Activated T-helper 9 cell treated with anti-CD3 and anti-CD28 coated beads, Interleukin-2, amount 50 U/mL, for 16 hours (primary cell): ENCODE measurements around the gene BLTP3A.
"Not testable (repeated sequence)": the region's sequence is repeated elsewhere in the genome, so short reads cannot be mapped to it uniquely, and the experiment has no call there.

Experiments used
- DNase-seq: peaks from one replicate; pipeline ENCODE4 v3.0.0-alpha.2; 2020; ENCODE audit warnings: low read depth

The BLTP3A gene

GRCh38 chr6:34791701-34792604 is at the start of gene BLTP3A:
Gene BLTP3A, plus strand, starts transcription at chr6:34792083. Its CDS starts 168 bp downstream, at chr6:34792251.
- DNase-seq: peak; percentile 68

GRCh38 chr6:34742094-34742493 is 49.8 kb upstream of the BLTP3A start:
- no peak for DNase-seq

- DNase-seq: no peak
Measured at GRCh38 chr6:34743625-34744293, 48.1 kb upstream of the BLTP3A start.

GRCh38 chr6:34744294-34744647 is 47.6 kb upstream of the BLTP3A start:
- not testable (repeated sequence) for DNase-seq

- no peak for DNase-seq
Measured at GRCh38 chr6:34745277-34746103, 46.4 kb upstream of the BLTP3A start.

GRCh38 chr6:34746104-34746846 is 45.6 kb upstream of the BLTP3A start:
- DNase-seq: no peak

- DNase-seq: no peak
Measured at GRCh38 chr6:34748757-34749156, 43.1 kb upstream of the BLTP3A start.

- peak; percentile 7 for DNase-seq
Measured at GRCh38 chr6:34756513-34756856, 35.4 kb upstream of the BLTP3A start.

GRCh38 chr6:34757687-34758274 is 34.1 kb upstream of the BLTP3A start:
- DNase-seq: no peak

GRCh38 chr6:34760108-34760507 is 31.8 kb upstream of the BLTP3A start:
- DNase-seq: no peak

GRCh38 chr6:34761681-34762080 is 30.2 kb upstream of the BLTP3A start:
- DNase-seq: not testable (repeated sequence)

GRCh38 chr6:34768148-34768547 is 23.7 kb upstream of the BLTP3A start:
- DNase-seq: no peak

- DNase-seq: no peak
Measured at GRCh38 chr6:34771727-34772126, 20.2 kb upstream of the BLTP3A start.

- DNase-seq: no peak
Measured at GRCh38 chr6:34772940-34773339, 18.9 kb upstream of the BLTP3A start.

- DNase-seq: no peak
Measured at GRCh38 chr6:34773916-34774315, 18.0 kb upstream of the BLTP3A start.

GRCh38 chr6:34774967-34775366 is 16.9 kb upstream of the BLTP3A start:
- no peak for DNase-seq

- not testable (repeated sequence) for DNase-seq
Measured at GRCh38 chr6:34785375-34785774, 6.5 kb upstream of the BLTP3A start.

GRCh38 chr6:34787152-34787551 is 4.7 kb upstream of the BLTP3A start:
- not testable (repeated sequence) for DNase-seq

- DNase-seq: no peak
Measured at GRCh38 chr6:34788111-34788510, 3.8 kb upstream of the BLTP3A start.

- DNase-seq: peak; percentile 25
Measured at GRCh38 chr6:34791164-34791700, 651 bp upstream of the BLTP3A start.
